GM21576 (cell line): Measurements from ENCODE around the gene DNAH9.
"Not testable (repeated sequence)": the region's sequence is repeated elsewhere in the genome, so short reads cannot be mapped to it uniquely, and the experiment has no call there.

Experiments
- ATAC-seq: cut with Tn5 transposase; IDR thresholded peaks from one replicate; pipeline ENCODE4 v1.9.1; 2021; ENCODE audit warnings: mild to moderate bottlenecking, moderate library complexity; ENCODE audit not compliant: unreplicated experiment

The DNAH9 gene

DNA sequence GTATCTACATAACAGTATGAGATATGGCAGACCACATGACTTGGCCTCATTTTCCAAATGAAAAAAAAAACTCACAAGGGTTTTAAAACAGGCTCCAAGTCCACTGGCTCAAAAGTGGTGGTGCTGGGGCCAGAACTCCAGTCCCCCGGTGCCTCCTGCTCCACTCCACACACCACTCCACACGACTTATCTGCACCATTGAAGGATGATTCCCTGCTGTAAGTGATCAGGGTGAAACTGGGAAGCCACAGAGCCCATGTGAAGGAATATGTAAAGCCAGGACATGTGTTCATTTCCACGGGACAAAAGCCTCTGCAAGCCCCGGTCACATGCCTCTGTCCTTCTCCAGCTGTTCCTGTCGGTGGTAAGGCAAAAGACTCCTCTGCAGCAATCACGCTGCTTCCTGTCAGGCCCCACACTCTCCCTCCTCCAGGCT lies 301.8 kb downstream of the DNAH9 start:
- no peak for ATAC-seq

DNA sequence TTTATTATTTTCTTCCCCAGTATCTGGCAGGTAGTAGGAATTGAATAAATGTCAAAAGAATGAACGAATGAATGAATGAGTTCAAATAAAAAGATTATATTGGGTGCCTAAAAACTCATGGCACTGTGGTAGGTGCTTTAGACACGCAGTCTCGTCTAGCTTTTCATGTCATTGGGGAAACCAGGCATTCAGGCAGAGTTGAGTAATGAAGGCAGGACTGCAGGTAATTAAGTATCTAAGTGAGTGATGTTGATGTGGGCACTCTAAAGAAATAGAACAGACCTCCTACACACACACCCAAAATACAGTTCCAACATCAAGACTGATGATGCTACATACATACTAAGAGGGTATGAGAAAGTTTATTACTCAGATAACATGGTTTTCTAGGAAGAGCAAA lies 302.4 kb downstream of the DNAH9 start:
- no peak for ATAC-seq

DNA sequence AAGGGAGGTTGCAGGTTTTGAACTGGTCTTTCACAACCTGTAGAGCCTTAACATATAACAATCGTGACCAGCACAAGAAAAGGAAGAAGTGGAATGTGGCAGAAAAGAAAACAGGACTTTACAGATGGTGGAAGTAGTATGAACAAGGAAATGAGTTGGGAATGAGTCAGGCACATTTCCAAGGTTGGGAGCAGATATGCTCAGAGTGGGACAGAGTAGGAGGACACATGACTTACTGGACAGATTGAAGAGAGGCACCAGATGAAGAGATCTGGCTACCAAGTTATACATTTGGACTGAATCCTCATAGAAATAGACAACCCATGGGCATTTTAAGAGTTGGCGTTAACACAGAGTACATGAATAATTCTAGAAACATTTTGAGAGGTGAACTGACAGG lies 303.7 kb downstream of the DNAH9 start:
- ATAC-seq = no peak

DNA sequence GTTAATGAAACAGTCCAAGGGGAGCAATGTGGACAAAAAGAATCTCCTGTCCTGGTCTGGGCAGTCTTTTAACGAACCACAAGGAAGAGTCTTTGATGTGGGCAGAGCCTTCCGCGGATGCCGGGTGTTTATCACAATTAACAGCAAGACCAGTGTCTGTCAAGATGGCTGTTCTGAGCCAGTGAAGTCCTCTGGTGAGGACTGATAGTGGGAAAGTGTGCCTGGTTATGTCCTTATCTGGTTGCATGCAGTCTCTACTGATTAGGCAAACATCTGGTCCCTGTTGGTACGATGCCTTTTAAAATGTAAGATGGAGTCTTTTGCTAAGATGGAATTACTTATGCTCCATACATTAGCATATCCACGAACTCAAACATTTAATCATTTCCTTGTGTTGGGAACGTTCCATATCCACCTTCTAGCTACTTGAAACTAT lies 310.5 kb downstream of the DNAH9 start:
- no peak for ATAC-seq

DNA sequence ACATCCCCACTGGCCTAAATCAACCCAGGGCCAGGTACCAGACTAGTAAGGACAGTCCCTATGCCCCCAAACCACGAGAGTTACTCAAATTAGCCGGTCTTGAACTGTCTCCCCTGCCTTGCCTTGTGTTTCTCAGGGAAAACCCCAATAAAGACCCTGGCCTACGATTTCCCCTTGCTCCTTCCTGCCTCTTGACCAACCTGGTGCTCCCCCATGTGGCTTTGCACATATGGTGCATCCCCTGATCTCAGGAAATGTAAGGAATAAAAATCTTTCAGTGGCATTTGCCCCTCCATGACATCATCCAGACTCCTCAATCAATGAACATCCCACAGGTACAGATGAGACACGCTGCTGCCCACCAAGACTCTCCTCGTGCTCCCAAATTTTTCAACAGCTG lies 311.1 kb downstream of the DNAH9 start:
- ATAC-seq = no peak

DNA sequence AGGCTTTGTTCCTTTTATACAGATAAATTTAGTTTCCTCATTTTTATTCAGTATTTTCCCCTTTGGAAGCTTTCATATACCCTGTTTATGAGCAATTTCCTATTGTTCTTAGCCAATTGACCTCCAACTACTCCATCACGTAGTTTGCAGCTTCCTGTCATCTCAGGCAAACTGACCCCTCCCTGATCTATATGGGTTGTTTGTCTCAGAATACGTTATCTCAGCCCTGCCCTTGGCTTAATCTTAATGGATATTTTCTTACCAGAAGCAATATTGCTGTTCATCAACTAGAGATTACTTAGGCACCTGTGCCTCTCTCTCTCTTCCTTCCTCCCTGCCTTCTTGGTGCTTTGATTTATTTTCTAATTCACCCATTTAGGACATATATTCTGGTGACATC lies 317.8 kb downstream of the DNAH9 start:
- no peak for ATAC-seq

DNA sequence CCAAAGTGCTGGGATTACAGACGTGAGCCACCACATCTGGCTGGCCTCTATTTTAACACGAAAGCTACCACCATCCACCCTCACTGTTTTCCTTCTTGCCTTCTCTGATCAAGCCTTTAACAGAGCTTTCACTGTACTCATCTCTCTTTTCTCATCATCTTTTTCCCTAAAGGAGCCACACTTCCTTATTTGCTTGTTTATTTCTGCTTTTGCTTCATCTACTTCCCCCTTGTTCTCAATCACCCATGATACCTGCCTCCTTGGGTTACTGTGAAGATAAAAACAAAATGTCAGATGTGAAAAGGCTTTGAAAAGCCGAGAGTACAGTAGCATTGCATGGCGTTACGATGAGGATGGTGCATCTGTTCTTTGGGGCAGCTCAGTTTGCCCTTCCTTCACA lies 319.1 kb downstream of the DNAH9 start:
- ATAC-seq = no peak

DNA sequence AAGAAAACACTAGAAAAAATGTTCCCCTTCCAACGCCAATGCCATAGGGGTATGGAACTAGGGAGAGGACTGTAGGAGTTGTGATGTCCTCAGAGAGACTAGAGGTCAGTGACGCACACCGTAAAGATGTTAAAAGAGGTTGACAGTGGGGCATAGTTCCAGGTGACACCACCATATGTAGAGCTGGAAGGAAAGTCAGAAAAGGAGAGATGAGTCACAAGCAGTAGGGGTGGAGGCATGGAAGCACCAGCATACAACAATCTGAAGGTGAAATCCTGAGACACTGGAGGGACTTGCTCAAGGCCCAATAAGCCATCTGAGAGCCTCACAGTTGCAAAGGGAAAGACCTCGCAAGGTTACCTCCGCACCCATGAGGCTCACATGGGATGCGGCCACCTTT lies 323.0 kb downstream of the DNAH9 start:
- no peak for ATAC-seq

DNA sequence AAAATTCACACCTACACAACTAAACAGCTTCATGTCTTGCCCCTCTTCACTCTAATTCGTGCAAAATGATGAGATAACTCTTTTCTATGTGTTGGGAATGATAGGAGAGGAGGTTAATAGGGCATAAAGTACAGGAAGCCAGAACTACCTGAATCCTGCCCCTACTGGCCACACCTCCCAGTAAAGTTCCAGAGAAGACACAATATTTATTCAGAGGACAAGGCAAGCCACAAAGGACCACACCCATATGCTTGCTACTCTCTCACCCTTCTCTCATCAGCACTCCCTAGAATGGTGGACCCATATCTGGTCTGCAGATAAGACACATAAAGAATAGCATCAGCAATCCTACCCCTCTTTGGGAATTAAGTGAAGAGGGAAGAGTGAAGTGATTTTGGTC lies 324.4 kb downstream of the DNAH9 start:
- ATAC-seq = no peak

DNA sequence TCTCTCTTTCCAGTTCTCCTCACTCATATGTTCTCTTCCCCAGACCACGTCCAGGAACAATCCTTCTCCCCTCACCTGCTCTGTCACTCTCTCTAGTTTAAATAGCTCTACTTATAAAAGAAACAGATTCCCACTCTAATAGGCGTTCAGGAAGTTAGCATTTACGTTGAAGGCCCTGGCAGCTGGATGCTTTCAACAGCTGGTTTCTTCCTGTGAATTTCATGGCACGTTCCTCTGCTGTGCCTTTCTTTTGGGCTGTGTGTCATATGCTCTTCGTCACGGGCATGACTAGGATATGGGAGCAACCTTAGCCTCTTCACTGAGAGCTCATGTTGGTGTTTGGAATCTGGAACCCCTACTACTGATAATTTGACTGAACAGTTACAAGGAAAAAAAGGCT lies 325.8 kb downstream of the DNAH9 start:
- ATAC-seq = no peak

DNA sequence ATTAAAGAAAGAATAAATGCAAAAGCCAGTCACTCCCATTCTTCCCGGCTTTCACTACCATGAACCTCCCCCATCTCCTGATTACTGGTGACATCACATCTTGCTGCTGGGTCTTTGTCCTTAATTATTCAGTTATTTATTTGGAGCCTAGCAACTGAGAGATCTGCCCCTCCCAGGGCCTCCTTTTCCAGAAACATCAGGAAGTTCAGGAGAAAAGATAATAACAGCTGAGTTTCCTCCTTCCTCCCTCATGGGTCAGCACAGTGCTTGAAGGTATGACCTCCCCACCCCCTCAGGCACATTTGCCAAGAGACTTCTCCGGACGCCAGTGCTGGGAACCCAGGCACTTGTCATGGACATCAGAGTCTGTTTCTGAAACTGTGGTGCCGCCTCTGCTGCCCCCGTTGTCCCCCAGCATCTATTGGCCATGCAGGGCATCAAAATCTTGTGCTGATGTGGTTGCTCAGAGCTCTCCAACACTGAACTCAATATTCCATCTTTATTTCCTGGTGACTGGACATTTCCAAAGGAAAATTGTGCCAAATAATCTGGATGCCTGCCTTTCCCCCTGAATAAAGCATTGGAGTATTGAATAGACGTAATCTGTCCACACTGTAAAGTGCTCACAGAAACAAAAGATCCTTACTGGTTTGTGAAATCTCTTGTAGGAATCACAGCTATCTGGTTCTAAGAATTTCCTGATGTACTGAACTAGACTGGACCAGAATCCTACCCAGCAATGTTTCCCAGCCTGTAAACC lies 327.2 kb downstream of the DNAH9 start:
- ATAC-seq = no peak

DNA sequence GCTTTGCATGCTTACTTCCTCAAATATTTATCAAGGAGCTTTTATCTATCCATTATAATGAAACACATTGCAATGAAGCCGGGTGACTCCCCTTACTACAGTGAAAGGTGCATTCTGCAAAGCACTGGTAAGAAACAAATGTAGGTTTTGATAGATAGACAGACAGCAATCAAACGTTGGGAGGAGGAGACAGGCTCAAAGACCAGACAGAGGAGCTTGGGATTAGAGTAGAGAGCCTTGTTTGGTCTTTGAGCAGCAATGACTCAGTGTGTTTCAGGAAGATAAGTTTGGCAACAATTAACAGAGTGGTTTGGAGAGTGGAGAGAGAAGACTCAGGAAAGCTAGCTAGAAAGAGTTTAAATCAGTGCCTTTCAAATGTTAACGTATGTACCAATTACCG lies 330.2 kb downstream of the DNAH9 start:
- ATAC-seq = no peak

DNA sequence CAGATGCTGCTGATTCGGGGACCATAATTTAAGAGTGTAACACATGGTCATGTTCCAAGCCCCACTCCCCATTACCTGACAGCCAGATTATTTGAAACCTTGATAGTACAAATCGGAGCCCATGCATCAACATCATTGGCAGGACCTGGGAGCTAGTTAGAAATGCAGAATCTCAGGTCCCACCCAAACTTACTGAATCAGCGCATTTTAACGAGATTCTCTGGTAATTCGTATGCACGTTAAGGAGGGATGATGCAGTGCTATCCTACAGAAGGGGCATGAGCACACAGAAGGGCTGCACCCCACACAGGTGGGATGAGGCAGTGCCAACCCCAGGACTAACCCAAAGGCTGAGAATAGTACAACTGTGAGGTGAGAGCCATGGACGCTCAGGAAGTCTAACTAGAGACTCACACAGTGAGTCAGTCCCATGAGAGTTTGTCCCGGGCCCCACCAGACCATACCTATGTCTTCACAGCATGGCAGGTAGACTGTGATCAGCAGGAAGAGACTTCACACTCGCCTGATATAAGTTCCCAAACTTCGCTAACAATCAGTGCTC lies 334.1 kb downstream of the DNAH9 start:
- ATAC-seq = no peak

DNA sequence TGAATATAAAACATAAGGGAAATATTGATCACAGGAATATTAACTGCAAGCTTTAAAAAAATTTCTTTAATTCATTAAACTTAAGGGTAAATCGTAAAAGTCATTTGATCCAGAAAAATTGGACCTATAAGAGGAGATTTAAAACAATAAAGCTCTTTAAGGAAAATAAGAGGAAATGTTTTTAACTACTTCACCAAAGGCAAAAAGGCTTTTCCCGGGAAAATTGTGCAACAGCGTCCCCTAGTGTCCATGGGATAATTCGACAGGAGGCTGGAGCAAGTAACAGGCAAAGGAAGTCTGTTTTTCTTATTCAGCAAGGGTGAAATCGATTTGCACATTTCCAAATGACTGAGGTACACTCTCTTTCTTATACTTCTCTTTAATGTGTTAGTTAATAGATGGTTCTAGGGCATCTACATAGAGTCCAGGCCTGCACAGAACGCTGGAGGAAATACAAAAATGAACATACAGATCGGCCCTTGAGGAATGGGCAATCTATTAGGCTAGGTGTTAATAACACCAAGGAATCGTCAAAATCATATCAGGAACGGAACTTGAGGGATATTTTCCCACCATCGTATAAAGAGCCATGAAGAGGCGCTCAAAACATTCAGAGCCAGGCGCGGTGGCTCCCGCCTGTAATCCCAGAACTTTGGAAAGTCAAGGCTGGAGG lies 337.6 kb downstream of the DNAH9 start:
- no peak for ATAC-seq

DNA sequence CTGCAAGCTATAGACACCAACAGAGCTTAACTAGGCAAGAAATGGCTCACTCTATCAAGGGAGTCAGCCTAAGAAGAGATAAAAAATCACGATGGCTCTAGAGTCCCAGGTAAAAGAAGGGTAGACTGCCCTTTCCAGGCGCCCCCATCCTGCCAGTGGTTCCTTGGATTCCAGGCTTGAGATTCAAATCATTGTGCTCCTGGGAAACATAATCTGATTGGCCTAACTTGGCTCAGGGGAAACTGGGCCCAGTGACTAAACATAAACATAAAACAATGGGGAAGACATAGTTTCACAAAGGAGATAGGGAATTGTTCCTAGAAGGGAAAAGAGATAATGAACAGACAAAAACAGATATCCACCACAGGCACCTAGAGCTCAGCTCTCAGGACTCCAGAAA lies 342.6 kb downstream of the DNAH9 start:
- no peak for ATAC-seq

DNA sequence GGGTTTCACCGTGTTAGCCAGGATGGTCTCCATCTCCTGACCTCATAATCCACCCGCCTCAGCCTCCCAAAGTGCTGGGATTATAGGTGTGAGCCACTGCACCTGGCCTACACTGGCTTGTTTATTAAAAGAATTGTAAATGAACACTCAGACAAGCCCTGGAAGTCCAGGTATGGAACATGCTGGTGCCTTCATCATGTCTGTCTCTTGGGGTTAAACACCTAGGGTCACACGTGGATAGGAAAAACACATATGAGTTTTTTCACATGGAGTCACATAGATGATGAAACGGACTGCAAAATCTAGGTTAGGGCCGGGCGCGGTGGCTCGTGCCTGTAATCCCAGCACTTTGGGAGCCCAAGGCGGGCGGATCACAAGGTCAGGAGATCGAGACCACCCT lies 344.8 kb downstream of the DNAH9 start:
- ATAC-seq = not testable (repeated sequence)

DNA sequence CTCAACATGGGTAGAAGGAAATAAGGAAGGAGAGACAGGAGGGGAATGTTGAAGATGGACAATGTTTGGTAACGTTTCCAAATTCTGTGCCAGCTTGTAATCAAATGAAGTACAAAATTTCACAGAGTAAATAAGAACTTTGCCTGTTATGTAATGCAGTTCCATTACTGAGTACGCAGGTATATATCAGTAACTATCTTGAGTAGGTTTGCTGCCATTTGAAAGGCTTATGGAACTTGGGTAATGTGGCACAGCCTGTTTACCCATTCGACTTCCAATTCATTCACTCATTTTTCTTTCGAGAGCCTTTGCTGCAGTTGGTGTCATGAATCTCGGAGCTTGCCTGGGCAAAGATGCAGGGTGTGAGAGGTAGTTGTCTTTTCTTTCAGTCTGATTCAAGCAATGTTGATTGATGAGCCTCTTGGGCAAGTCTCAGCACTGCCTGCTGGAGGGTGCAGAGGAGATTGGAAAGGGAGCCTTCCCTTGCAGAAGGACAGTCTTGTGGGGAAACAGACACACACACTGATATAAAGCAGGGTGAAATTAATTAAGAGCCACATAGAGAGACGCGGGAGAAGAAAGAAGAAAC lies 345.6 kb downstream of the DNAH9 start:
- ATAC-seq = no peak

DNA sequence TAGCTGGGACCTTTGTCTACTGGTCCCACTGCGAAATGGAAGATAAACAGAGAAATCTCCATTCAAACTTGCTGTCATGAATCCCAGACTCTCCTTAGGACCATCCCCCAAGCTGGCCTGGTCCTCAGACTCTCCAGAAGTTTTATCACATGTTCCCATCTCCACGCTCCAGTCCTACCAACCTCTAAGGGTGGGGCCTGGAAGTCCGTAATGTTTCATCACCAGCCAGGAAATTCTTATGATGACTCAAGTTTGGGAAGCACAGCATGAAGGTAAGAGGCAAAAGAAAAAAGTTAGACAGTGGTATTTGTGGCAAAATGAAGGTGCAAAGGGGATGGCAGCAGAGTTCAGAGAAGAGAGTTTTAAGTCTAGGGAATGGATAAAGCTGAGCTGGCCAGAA lies 346.3 kb downstream of the DNAH9 start:
- no peak for ATAC-seq

DNA sequence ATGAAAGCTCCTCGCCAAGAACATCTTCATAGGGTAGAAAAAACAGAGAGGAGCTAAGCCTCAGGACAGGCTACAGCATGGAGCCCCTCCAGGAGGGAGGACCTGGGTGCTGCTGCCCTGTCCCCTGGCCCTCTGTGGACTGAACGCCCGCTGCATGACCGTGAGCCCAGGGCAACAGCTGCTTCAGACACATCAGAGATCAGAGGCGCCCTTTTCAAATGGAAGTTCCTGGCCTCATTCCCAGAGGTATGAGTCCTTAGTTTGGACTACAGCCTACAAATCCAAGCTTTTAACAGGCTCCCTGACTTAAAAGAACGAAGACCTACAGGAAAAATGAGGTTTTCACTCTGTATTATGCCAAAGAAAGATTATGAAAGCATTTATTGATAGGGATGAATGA lies 350.5 kb downstream of the DNAH9 start:
- ATAC-seq = no peak

DNA sequence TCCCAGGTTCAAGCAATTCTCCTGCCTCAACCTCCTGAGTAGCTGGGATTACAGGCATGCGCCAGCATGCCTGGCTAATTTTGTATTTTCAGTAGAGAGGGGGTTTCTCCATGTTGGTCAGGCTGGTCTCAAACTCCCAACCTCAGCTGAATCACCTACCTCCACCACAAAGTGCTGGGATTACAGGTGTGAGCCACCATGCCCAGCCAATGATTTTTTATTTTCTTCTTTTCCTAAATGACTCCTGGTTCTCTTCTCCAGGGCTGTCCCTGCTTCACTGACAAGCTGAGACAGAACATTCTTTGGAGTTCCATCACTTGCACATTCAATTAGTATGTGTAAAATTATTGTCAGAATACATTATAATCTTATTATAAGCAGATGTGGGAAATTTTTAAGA lies 351.3 kb downstream of the DNAH9 start:
- ATAC-seq = not testable (repeated sequence)

DNA sequence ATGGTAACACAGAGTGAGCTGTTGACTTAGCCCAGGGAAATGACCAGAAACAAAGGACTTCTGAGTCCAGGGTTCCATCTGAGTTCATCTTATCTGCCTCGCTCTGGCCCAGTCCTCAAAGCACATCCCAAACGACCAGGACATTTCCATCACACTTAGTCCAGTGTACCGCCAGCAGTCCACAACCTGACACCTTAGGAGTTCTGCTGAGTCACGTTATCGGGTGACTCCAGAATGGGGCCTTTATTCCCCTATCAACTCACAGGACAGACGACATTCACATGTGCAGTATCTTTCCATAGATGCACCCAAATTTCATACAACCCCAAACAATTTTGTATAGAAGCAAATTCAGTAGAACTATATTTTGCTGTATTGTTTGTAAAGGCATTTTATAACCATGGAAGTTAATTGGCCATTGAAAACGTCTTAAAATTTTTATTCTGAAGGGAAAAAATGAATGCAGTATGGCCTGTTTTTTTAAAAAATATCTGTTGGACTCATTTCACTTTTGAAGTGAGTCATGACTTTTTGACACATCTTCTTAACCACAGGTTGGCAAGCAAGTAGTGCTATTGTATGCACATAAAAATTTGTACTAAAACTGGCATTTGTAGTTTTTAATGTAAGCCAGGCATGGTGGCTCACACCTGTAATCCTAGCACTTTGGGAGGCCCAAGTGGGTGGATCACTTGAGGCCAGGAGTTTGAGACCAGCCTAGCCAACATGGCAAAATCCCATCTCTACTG lies 352.7 kb downstream of the DNAH9 start:
- no peak for ATAC-seq
